Measurements from ENCODE around the gene LYPD1.

- TF ChIP-seq ELK1 (IDR thresholded peaks at IDR 0.05; ENCODE audit: borderline replicate concordance, low read depth, low read length), result no peak
- no peak for TF ChIP-seq POLR2A (IDR thresholded peaks at IDR 0.05; ENCODE audit: low read depth, low read length)
- no peak for TF ChIP-seq CTCF (conservative IDR thresholded peaks at IDR 0.05; ENCODE audit: low read depth, low read length)
- TF ChIP-seq BHLHE40 (IDR thresholded peaks at IDR 0.05; ENCODE audit: low read depth, low read length), result no peak
- no peak for TF ChIP-seq MXI1 (IDR thresholded peaks at IDR 0.05; ENCODE audit: borderline replicate concordance, low read depth, low read length)
- no peak for TF ChIP-seq FOS (IDR thresholded peaks at IDR 0.05; ENCODE audit: low read depth, low read length)
- no peak for TF ChIP-seq MAFK (IDR thresholded peaks at IDR 0.05; ENCODE audit: low read depth, low read length)
- no peak for TF ChIP-seq RFX5 (IDR thresholded peaks at IDR 0.05; ENCODE audit: low read depth, low read length)
Measured at GRCh38 chr2:132615329-132616085, 54.5 kb downstream of the LYPD1 start.

Data from IMR-90 (cell line).